ENCODE results near the gene ZNF775. TPM values are rescaled to one million over a fixed set of nuclear protein-coding genes. Genes with fewer than 3 reads are reported as not detected.

ZNF775 gene
- total RNA-seq, 1 donor from 2014 or later = 4.4 TPM

GRCh38 chr7:150410680-150411346 is 31.7 kb downstream of the ZNF775 start:
- intact Hi-C loops (cut with DNase I) = no loop called here
- Histone ChIP-seq H3K36me3 (no peaks in the 10 kb centered on the region), H3K27me3 (no peaks in the 10 kb centered on the region), H3K9me3 (no peaks in the 10 kb centered on the region), H3K4me1 (peaks cover 10% of the 10 kb centered on the region), H3K27ac (no peak overlapping the region), H3K4me3 (no peak overlapping the region)
- TF ChIP-seq, protein P1, sequence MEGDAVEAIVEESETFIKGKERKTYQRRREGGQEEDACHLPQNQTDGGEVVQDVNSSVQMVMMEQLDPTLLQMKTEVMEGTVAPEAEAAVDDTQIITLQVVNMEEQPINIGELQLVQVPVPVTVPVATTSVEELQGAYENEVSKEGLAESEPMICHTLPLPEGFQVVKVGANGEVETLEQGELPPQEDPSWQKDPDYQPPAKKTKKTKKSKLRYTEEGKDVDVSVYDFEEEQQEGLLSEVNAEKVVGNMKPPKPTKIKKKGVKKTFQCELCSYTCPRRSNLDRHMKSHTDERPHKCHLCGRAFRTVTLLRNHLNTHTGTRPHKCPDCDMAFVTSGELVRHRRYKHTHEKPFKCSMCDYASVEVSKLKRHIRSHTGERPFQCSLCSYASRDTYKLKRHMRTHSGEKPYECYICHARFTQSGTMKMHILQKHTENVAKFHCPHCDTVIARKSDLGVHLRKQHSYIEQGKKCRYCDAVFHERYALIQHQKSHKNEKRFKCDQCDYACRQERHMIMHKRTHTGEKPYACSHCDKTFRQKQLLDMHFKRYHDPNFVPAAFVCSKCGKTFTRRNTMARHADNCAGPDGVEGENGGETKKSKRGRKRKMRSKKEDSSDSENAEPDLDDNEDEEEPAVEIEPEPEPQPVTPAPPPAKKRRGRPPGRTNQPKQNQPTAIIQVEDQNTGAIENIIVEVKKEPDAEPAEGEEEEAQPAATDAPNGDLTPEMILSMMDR (IDR thresholded peaks at IDR 0.05) = no peak
- DNase-seq (no peak), ATAC-seq (no peak)

- TF ChIP-seq, protein P1 (IDR thresholded peaks at IDR 0.05) = no peak
These were observed 32.5 kb downstream of the ZNF775 start for GRCh38 chr7:150411606-150412005.

GRCh38 chr7:150412016-150412415 is 32.9 kb downstream of the ZNF775 start:
- H3K36me3 ChIP-seq = no peaks in the 10 kb centered on the region
- no peaks in the 10 kb centered on the region for H3K9me3 ChIP-seq
- no peaks in the 10 kb centered on the region for H3K4me1 ChIP-seq
- DNase-seq (no peak), ATAC-seq (no peak)
- no peaks in the 10 kb centered on the region for H3K27me3 ChIP-seq
- intact Hi-C loops (cut with DNase I) = no loop called here
- H3K27ac ChIP-seq = no peak overlapping the region
- no peak overlapping the region for H3K4me3 ChIP-seq
- TF ChIP-seq, protein P1 (IDR thresholded peaks at IDR 0.05) = no peak

More at GRCh38 chr7:150411606-150412005, 32.5 kb downstream of the ZNF775 start:
- H3K9me3 ChIP-seq = no peaks in the 10 kb centered on the region
- intact Hi-C loops (cut with DNase I) = no loop called here
- peaks cover 2% of the 10 kb centered on the region for H3K4me1 ChIP-seq
- H3K27me3 ChIP-seq = no peaks in the 10 kb centered on the region
- no peak overlapping the region for H3K4me3 ChIP-seq
- ATAC-seq (no peak), DNase-seq (no peak)
- no peaks in the 10 kb centered on the region for H3K36me3 ChIP-seq
- no peak overlapping the region for H3K27ac ChIP-seq

DNA sequence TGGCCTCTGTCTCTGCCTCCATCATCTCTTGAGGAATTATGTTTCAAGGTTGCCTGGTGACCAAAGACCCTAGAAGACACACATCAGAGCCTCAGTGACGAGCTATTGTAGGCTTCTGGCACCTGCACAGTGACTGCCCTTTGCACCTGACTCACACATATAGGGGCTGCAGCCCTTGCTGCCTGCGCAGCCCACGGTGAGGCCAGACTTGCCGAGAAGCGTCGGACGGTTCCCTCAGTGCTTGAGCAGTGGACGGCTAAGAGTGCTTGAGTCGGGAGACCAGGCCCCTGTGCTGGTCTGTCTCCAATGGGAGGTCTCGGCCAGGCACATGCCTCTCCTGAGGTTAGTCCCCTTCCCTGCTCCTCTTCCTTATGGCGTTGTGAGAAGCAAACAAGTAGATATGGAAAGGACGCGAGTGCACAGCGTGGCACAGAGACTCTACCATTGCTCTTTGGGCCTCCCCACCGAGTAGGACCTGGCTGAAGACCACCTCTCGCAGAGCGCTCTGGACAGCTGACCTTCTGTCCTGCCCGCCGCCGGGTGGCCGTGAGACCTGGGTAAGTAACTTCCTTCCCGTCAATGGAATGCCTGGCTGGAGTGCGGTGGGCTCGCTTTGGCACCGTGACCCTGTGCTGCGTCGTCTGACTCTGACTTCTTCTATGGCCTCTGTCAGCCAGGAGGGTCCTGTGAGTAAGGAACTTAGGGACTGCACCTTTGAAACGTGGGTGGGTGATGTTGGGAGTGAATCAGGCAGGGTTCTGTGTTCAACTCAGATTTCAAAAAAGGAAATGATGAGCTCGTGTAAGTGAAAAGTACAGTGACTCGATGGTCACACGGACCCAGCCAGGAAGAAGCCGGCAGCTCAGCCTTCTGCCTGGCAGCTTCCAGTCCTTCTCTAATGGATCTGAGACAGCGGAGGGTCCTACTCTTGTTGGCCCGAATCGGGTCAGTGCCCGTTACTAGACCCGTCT is 33.7 kb downstream of the ZNF775 start:
- no peaks in the 10 kb centered on the region for H3K9me3 ChIP-seq
- no peaks in the 10 kb centered on the region for H3K4me1 ChIP-seq
- H3K27me3 ChIP-seq = no peaks in the 10 kb centered on the region
- intact Hi-C loops (cut with DNase I) = no loop called here
- DNase-seq (no peak), ATAC-seq (no peak)
- H3K36me3 ChIP-seq = no peaks in the 10 kb centered on the region
- TF ChIP-seq, protein P1 (IDR thresholded peaks at IDR 0.05) = no peak
- no peak overlapping the region for H3K27ac ChIP-seq
- no peak overlapping the region for H3K4me3 ChIP-seq

GRCh38 chr7:150413640-150414081 is 34.5 kb downstream of the ZNF775 start:
- TF ChIP-seq, protein P1 (IDR thresholded peaks at IDR 0.05) = no peak
- ATAC-seq (no peak), DNase-seq (no peak)
- Histone ChIP-seq H3K4me1 (no peaks in the 10 kb centered on the region), H3K9me3 (no peaks in the 10 kb centered on the region), H3K27ac (no peak overlapping the region), H3K27me3 (no peaks in the 10 kb centered on the region), H3K4me3 (no peak overlapping the region), H3K36me3 (no peaks in the 10 kb centered on the region)
- intact Hi-C loops (cut with DNase I) = no loop called here
